IPS DF 6.9 (cell line): ENCODE results near the gene TACSTD2.
A peak's percentile ranks its signal among the peaks of the same experiment; 100 is the strongest.
"Not testable (repeated sequence)": the region's sequence is repeated elsewhere in the genome, so short reads cannot be mapped to it uniquely, and the experiment has no call there.

Experiments
- DNase-seq: peaks from one replicate; pipeline ENCODE4 v3.0.0-alpha.2; 2013; ENCODE audit warnings: low read depth, low spot score
- H3K27ac ChIP-seq: one replicate; pipeline ENCODE4 v1.5.1; 2013; ENCODE audit warnings: low read length, control low read depth
- H3K27me3 ChIP-seq: 2 replicates; pipeline ENCODE4 v1.6.1; 2013; ENCODE audit warnings: mild to moderate bottlenecking, low read length; ENCODE audit not compliant: control insufficient read depth, insufficient read depth
- H3K36me3 ChIP-seq: 2 replicates; pipeline ENCODE4 v1.6.1; 2013; ENCODE audit warnings: low read length; ENCODE audit not compliant: control insufficient read depth, insufficient read depth
- H3K4me1 ChIP-seq: 2 replicates; pipeline ENCODE4 v1.6.1; 2013; ENCODE audit warnings: low read length; ENCODE audit not compliant: control insufficient read depth, insufficient read depth
- H3K4me3 ChIP-seq: 2 replicates; pipeline ENCODE4 v1.5.1; 2013; ENCODE audit warnings: mild to moderate bottlenecking, low read length
- H3K9me3 ChIP-seq: 2 replicates; pipeline ENCODE4 v1.6.1; 2013; ENCODE audit warnings: low read length, inconsistent platforms; ENCODE audit not compliant: control insufficient read depth, insufficient read depth
- WGBS: extraction: QIAGEN DNeasy Blood & Tissue Kit; methylation state at CpG from one replicate; pipeline ENCODE4 v1.1.7; 2013; ENCODE audit warnings: mixed read lengths, missing lambda C conversion rate; ENCODE audit not compliant: insufficient read length, insufficient coverage; 5-methylcytosine and 5-hydroxymethylcytosine counted together

The TACSTD2 gene

GRCh38 chr1:58568911-58569310 is 8.1 kb downstream of the TACSTD2 start:
- Histone ChIP-seq H3K9me3 (no peaks in the 10 kb centered on the region), H3K36me3 (no peaks in the 10 kb centered on the region), H3K27me3 (no peaks in the 10 kb centered on the region), H3K4me1 (no peaks in the 10 kb centered on the region), H3K27ac (no peak overlapping the region), H3K4me3 (no peak overlapping the region)
- no peak for DNase-seq
- no CpG with 5 or more reads among the region's 5 CpGs for WGBS

- DNase-seq, result no peak
- no CpG with 5 or more reads among the region's 4 CpGs for WGBS
- no peaks in the 10 kb centered on the region for H3K9me3 ChIP-seq
- no peaks in the 10 kb centered on the region for H3K4me1 ChIP-seq
- no peak overlapping the region for H3K4me3 ChIP-seq
- no peaks in the 10 kb centered on the region for H3K36me3 ChIP-seq
- no peak overlapping the region for H3K27ac ChIP-seq
- H3K27me3 ChIP-seq, result no peaks in the 10 kb centered on the region
These were observed 8.7 kb downstream of the TACSTD2 start for GRCh38 chr1:58568271-58568860.

- Histone ChIP-seq H3K9me3 (no peaks in the 10 kb centered on the region), H3K27ac (no peak overlapping the region), H3K4me1 (no peaks in the 10 kb centered on the region), H3K4me3 (no peak overlapping the region), H3K36me3 (no peaks in the 10 kb centered on the region), H3K27me3 (no peaks in the 10 kb centered on the region)
- WGBS, result no CpG with 5 or more reads among the region's 3 CpGs
- DNase-seq, result no peak
These were observed 10.7 kb downstream of the TACSTD2 start for GRCh38 chr1:58566339-58566738.

- H3K4me3 ChIP-seq, H3K27me3 ChIP-seq, DNase-seq, H3K36me3 ChIP-seq, H3K27ac ChIP-seq, H3K9me3 ChIP-seq, H3K4me1 ChIP-seq: not testable (repeated sequence)
- WGBS, result no CpG with 5 or more reads among the region's 1 CpG
These were observed 13.3 kb downstream of the TACSTD2 start for GRCh38 chr1:58563715-58564114.

- H3K36me3 ChIP-seq, result no peaks in the 10 kb centered on the region
- H3K4me1 ChIP-seq, result no peaks in the 10 kb centered on the region
- H3K4me3 ChIP-seq, result no peak overlapping the region
- no peak overlapping the region for H3K27ac ChIP-seq
- H3K9me3 ChIP-seq, result no peaks in the 10 kb centered on the region
- no peaks in the 10 kb centered on the region for H3K27me3 ChIP-seq
- DNase-seq, result no peak
- WGBS, result no CpG with 5 or more reads among the region's 6 CpGs
These were observed 15.4 kb downstream of the TACSTD2 start for GRCh38 chr1:58561633-58562032.

- no peak for DNase-seq
- H3K4me3 ChIP-seq, result no peak overlapping the region
- H3K9me3 ChIP-seq, result no peaks in the 10 kb centered on the region
- H3K4me1 ChIP-seq, result no peaks in the 10 kb centered on the region
- no CpG with 5 or more reads among the region's 1 CpG for WGBS
- no peak overlapping the region for H3K27ac ChIP-seq
- H3K36me3 ChIP-seq, result no peaks in the 10 kb centered on the region
- H3K27me3 ChIP-seq, result no peaks in the 10 kb centered on the region
These were observed 21.7 kb downstream of the TACSTD2 start for GRCh38 chr1:58555393-58555792.

GRCh38 chr1:58551186-58552140 is 25.6 kb downstream of the TACSTD2 start:
- H3K27me3 ChIP-seq, result no peaks in the 10 kb centered on the region; the same call in 1 of the 2 replicates
- no peaks in the 10 kb centered on the region for H3K9me3 ChIP-seq
- no peak for DNase-seq
- no CpG with 5 or more reads among the region's 9 CpGs for WGBS
- no peak overlapping the region for H3K4me3 ChIP-seq
- no peak overlapping the region for H3K27ac ChIP-seq
- no peaks in the 10 kb centered on the region for H3K36me3 ChIP-seq
- no peaks in the 10 kb centered on the region for H3K4me1 ChIP-seq

GRCh38 chr1:58549291-58549690 is 27.8 kb downstream of the TACSTD2 start:
- not testable (repeated sequence) for H3K4me3 ChIP-seq, H3K9me3 ChIP-seq, H3K36me3 ChIP-seq, H3K27ac ChIP-seq, H3K27me3 ChIP-seq, H3K4me1 ChIP-seq, DNase-seq
- WGBS, result no CpG with 5 or more reads among the region's 6 CpGs

GRCh38 chr1:58548371-58548770 is 28.7 kb downstream of the TACSTD2 start:
- Histone ChIP-seq H3K4me3 (no peak overlapping the region), H3K27me3 (no peaks in the 10 kb centered on the region; the same call in 1 of the 2 replicates), H3K36me3 (no peaks in the 10 kb centered on the region), H3K9me3 (no peaks in the 10 kb centered on the region), H3K4me1 (no peaks in the 10 kb centered on the region), H3K27ac (no peak overlapping the region)
- no peak for DNase-seq
- no CpG with 5 or more reads among the region's 2 CpGs for WGBS

GRCh38 chr1:58546520-58547308 is 30.3 kb downstream of the TACSTD2 start, which contains the start of gene OMA1:
Gene OMA1, minus strand, starts transcription at chr1:58546726. Its CDS starts 7,432 bp downstream, at chr1:58539294.
- peak; percentile 93 for DNase-seq
- WGBS, result no CpG with 5 or more reads among the region's 46 CpGs

More at GRCh38 chr1:58546520-58547308, 30.3 kb downstream of the TACSTD2 start, which contains the start of gene OMA1:
- no peaks in the 10 kb centered on the region for H3K4me1 ChIP-seq
- H3K27me3 ChIP-seq, result no peaks in the 10 kb centered on the region; the same call in 1 of the 2 replicates
- no peak within 1 kb of the TSS for H3K27ac ChIP-seq
- no peaks in the 10 kb centered on the region for H3K36me3 ChIP-seq
- no peaks in the 10 kb centered on the region for H3K9me3 ChIP-seq
- peak within 1 kb of the TSS; percentile 68; the same call in 1 of the 2 replicates for H3K4me3 ChIP-seq
